GM21723 (cell line): ENCODE data around the gene SMARCA4.

Experiments
- ATAC-seq: cut with Tn5 transposase; IDR thresholded peaks from one replicate; pipeline ENCODE4 v1.9.1; 2021; ENCODE audit warnings: mild to moderate bottlenecking, moderate library complexity; ENCODE audit not compliant: unreplicated experiment

The SMARCA4 gene

GRCh38 chr19:11028146-11028545, 67.3 kb downstream of the SMARCA4 start:
- no peak for ATAC-seq

DNA sequence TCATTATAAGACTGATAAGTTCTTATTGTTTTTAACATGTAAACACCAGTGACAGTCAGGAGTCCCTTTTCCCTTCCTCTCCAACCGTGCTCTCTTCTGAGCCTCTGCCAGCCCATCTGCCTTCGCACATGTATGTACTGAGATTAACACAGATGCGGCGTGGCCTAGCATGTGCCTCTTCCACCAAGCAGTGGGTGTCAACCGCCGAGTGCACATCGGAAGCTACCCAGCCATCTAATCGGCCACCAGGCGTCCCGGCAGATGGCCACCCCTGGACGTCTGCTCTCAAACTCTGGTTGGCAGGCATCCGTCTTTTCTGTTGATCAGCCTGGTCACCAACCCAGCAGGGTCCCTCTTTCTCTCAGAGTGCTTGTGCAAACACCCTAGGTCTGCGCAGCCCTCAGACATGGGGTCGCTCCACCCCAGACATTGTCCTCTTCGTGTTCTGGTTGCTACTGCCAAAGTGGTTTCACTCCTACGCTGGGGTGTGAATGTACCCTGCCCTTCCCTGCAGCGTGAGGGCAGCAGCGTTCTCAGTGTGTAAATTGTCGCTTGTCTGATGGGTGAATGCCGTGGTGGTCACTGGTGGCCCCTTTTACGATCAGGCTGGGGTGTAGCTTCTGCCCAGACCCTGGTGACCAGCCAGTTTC, 70.7 kb downstream of the SMARCA4 start:
- ATAC-seq = no peak

DNA sequence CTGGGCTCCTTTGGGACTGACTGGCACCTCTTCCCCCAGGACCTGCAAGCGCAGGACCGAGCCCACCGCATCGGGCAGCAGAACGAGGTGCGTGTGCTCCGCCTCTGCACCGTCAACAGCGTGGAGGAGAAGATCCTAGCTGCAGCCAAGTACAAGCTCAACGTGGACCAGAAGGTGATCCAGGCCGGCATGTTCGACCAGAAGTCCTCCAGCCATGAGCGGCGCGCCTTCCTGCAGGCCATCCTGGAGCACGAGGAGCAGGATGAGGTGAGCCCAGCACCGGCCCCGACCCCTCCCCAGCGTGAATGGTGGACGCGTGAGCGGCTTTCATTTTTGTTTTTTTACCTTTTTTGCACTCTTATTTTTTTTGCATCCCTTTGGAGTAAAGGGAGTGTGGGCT, 72.4 kb downstream of the SMARCA4 start:
- no peak for ATAC-seq

DNA sequence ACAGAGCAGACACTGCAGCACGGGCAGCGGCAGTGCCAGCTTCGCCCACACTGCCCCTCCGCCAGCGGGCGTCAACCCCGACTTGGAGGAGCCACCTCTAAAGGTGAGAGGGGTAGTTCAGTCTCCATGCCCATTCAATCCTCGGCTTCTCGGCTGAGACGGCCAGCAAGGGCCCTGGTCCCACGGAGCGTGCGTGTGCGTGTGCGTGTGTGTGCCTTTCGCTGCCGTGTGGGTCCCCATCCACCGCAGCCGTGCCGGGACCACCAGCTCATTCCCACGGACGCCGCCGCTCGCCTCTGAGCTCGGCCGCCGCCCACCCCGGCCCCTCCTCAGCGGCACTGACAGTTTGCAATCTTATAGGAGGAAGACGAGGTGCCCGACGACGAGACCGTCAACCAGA, 72.9 kb downstream of the SMARCA4 start:
- no peak for ATAC-seq

- ATAC-seq = no peak
Measured at GRCh38 chr19:11034449-11035213, 73.8 kb downstream of the SMARCA4 start.

DNA sequence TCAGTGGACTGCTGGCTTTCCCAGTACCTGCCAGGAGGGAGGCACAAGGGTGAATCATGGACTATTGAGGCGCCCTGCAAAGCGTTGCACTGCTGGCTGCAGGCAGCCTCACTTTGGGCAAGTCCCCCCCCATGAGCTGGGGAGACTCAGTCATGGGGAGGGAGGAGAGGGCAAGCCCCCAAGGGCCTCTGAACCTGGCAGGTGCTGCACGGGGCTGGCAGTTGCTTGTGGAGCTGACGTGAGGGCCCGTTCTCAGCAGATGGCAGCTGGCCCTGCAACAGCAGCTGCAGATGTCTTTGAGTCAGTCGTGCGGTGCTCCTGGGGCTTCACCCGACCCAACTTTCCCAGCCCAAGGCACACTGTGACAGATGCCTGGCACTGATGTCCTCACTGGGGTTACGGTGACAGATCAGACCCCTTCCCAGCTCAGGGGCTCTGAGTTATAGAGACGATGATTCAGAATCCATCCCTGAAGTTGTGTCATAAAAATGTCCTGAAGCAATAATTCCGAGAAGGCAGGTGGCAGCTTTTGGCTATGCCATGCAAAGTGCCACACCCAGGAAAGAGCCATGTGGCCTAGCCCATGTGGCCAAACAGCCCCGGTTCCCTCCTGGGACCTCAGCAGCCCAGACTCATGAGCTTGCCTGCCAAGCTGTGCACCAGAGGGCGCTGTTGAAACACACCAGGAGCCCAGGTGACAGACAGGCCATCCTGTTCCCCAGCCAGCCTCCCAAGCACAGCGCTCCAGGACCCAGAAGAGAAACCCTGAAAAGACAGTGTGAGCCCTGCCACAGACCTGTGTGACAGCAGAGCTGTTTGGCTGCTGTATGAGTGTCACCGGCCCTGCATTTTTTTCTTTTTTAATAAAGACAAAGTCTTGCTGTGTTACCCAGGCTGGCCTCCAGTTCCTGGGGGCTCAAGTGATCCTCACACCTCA, 74.9 kb downstream of the SMARCA4 start:
- peak; percentile 70 for ATAC-seq

- no peak for ATAC-seq
Measured at GRCh38 chr19:11038511-11038910, 77.7 kb downstream of the SMARCA4 start.

DNA sequence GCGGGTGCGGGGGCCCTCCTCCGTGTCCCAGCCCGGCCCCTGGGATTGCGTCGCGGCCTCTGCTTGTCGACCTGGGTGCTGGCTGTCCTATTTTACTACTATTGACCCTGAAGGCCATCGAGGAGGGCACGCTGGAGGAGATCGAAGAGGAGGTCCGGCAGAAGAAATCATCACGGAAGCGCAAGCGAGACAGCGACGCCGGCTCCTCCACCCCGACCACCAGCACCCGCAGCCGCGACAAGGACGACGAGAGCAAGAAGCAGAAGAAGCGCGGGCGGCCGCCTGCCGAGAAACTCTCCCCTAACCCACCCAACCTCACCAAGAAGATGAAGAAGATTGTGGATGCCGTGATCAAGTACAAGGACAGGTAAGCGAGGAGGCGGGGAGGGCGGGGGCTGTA, 80.4 kb downstream of the SMARCA4 start:
- no peak for ATAC-seq

- no peak for ATAC-seq
Measured at GRCh38 chr19:11041966-11042627, 81.3 kb downstream of the SMARCA4 start.

DNA sequence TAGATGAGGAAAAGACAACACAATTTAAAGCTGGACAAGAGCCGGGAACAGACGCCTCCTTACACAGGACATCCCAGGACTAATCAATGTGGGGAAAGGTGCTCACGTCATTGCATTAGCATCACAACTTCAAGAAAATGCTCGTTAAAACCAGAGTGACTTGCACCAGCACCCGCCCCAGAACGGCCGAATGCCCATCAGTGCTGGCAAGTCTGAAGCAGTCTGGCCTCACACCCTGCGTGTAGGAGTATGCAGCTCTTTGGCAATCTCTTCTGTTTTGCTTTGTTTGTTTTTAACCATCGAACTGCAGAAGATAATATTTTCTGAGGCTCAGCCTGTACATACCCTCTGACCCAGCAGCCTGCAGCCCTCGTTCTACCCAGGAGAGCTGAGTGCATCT, 83.6 kb downstream of the SMARCA4 start:
- no peak for ATAC-seq

- no peak for ATAC-seq
Measured at GRCh38 chr19:11045536-11045935, 84.7 kb downstream of the SMARCA4 start.

- ATAC-seq = no peak
Measured at GRCh38 chr19:11046605-11047354, 86.0 kb downstream of the SMARCA4 start.

- no peak for ATAC-seq
Measured at GRCh38 chr19:11047866-11048265, 87.0 kb downstream of the SMARCA4 start.

GRCh38 chr19:11050323-11051114, 89.7 kb downstream of the SMARCA4 start:
- no peak for ATAC-seq

- no peak for ATAC-seq
Measured at GRCh38 chr19:11053817-11054195, 93.0 kb downstream of the SMARCA4 start.

DNA sequence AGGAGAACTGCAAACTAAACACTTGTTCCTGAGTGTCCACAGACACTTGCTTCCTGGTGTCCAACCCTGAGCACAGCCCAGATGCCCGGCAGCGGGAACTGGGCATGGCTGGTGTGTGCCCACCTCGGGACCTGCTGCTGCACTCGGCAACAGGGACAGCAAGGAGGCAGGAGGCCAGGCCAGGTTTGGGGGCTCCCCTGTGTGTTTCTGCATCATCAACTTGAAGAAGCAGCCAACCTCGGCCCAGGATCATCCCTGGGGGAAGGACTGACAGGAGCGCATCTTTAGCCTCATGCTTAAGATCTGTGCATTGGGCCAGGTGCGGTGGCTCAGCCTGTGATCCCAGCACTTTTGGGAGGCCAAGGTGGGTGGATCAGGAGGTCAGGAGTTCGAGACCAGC, 93.4 kb downstream of the SMARCA4 start:
- no peak for ATAC-seq

GRCh38 chr19:11054628-11055027, 93.8 kb downstream of the SMARCA4 start:
- ATAC-seq = no peak

- no peak for ATAC-seq
Measured at GRCh38 chr19:11058246-11059030, 97.6 kb downstream of the SMARCA4 start.
